Epidermal melanocyte (primary cell): ENCODE results near the gene SPTLC2.

Experiments used
- DNase-seq: peaks from one replicate; pipeline ENCODE4 v3.0.0; 2011; ENCODE audit warnings: low spot score; ENCODE audit not compliant: insufficient read length

SPTLC2 gene

DNA sequence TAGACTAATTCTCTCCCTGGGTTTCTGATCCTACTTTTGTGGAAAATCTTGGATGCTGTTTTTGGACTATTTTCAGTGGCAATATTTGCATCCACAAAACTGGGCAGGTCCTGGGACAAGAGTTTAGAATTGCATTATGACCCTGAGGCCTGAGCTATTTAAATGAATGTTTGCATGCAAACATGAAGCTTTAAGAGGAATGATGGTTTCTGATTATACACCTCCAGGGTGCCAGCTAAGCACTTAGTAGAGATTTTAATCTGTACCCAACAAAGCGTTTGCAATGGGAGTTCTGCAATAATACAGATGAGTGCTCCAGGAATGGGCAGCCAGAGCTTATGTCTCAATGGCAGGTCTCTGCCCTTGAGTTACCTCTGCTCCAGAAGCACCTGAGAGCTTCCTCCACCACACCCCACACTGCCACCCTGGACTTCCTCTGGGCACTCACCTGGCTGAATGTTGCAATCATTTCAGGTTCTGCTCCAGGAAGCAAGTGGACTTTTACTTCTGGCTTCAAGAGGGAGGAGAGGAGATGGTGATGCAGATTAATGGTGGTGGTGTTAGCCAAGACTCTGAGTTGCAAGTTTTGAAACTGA, 6.0 kb upstream of the SPTLC2 start:
- DNase-seq: no peak

DNA sequence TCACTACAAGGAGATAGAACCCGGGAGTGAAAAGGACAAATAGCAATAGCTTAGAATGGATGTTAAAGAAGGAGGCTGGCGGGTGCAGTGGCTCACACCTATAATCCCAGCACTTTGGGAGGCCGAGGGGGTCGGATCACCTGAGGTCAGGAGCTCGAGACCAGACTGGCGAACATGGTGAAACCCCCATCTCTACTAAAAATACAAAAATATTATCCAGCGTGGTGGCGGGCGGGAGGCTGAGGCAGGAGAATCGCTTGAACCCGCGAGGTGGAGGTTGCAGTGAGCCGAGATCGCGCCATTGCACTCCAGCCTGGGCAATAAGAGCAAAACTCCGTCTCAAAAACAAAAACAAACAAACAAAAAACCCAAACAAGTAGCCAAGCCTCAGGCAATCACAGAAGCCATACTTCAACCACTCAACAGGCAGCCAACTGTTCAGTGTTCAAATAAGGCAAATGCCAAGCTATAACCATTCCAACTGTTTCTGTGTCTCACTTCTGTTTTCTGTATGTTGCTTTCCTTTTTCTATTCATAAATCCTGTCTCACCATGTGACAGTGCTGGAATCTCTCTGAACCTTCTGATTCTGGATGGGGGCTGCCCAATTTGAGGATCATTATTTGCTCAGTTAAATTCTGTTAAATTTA, 3.9 kb upstream of the SPTLC2 start:
- DNase-seq: no peak

DNA sequence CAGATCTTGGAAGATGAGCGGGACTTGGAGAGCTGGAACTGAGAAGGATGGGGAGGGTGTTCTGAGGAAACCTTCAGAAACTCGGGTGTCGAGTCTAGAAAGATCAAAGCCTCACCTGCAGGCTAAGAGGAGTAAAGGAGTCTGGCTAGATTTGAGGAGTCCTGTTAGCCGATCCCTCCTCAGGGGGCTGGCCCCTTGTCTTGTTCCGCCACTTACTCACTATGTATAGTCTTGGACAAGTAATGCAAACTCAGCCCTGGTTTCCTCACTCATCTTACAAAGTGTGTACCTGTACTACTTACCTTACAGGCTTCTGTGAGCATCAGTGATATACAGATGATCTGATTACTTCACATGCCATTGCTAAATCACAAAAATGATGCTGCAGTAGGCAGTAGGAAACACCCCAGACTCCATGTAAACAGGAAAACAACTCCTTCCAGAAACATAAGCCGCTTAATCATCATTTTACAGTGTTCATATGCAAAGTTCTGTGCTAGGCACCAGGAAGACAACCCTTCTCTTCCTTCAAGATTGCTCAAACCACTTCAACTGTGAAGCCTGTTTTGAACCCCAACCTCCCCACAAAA, 2.0 kb upstream of the SPTLC2 start:
- DNase-seq: no peak

DNA sequence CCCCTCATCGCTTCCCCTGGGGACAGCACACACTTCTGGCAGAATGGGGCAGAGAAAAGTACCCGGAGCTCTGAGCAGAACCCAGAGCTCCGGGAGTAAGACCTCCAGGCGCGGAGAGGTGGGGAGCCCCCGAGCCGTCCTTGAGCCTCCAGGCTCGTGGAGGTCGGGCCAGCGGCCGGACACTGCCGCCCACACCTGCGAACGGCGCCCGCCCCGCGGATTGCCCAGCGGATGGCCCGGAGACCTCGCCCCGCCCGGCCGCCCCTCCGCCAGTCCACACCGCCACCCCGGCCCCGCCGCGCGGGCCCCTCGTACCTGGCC, 344 bp downstream of the SPTLC2 start:
- DNase-seq: no peak

DNA sequence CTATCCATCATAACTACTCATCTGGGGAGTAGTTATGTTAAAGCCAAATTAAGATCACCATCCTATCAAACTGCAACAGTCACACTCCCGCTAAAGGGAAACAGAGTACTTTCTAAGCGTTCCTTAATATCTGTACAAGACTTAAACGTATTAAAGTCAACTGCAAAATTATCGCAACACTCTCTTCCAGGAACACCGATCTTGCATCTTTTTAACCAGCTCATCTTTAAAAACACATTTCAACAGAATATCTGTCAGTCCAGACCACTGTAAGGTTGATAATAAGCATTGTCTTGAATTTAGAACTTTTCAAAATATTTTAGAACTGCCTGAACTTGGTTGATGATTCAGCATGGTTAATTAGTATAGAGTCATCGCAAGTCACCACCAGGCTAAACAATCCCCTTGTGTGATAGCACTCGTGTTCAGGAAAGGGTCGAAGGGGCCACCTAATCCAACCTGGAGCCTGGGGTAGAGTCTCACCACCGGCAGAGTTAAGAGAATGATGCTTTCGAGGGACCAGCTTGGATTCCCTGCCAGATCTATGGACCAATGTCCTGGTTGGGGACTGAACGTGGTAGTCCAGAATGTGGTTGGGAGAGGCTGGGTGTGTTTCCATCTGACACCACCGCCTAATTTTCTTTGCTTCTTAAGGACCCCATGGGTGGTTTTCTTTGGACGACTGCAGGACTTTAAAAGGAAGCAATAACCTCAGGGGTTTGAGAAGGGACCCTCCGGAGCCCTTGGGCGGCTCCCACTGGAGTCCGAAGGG, 890 bp downstream of the SPTLC2 start:
- no peak for DNase-seq

DNA sequence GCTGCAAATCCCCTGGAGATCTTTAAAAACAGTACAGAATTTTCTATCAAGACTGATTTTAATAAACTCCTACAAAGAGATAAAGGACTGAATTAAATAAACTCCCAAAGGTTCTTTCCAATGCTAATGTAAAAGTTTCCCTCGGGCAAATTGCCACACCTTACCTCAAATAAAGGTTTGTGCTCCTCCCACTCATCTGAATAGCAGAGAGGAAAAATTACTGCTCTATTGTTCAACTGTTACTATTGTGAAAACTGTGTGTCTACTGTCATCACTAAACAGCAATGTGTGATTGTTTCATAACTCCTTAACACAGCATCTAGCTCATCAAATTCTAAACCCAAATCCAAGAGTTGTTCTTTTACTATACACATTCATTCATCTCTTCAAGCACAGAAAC, 3.2 kb downstream of the SPTLC2 start:
- DNase-seq: no peak

DNA sequence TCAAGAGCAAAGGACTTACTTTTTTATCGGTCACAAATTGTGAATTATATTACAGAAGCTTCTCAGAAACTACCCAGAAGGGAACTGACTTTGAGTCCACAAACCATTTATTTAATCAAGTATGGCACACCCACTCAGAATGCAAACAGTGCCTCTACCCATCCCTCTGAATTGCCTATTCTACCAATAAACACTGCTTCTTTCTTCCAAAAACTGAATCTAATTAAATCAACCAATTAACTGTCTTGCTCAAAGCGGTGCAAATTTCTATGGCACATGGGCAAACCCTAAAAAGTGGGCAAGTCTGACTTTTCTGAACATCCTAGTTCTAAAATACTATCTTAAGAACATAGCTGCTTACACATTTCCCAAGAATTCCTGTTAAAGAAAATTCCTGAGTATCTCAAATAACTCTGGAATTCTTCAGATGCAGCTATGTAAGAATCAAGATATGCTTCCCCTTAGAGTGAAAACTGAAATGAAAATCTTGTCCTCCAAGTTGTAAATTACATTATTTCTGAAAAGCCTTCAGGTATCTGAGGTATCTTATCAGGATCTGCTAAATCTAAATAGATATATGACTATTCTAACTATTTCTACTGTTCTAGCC, 4.3 kb downstream of the SPTLC2 start:
- no peak for DNase-seq

DNA sequence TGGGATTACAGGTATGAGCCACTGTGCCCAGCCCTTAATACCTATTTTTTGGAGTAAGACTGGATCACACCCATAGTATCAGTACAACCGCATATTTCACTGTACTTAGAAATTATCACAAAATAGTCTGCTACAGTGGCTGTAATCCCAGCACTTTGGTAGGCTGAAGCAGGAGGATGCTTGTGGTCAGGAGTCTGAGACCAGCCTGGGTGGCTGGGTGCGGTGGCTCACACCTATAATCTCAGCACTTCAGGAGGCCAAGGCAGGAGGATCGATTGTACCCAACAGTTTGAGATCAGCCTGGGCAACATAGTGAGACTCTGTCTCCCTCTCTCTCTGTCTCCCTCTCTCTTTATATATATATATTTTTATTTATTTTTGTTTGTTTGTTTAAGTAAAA, 5.9 kb downstream of the SPTLC2 start:
- DNase-seq: no peak

DNA sequence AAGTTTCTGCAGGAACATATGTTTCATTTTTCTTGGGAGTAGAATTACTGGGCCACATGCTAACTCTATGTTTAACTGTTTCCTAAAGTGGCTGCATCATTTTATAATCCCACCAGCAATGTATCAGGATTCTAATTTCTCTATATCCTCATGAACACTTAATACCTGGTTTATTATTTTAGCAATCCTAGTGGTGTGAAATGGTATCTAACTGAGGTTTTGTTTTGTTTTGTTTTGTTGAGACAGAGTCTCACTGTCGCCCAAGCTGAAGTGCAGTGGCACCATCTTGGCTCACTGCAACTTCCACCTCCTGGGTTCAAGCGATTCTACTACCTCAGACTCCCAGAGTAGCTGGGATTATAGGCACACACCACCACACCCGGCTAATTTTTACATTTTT, 6.5 kb downstream of the SPTLC2 start:
- DNase-seq: no peak

DNA sequence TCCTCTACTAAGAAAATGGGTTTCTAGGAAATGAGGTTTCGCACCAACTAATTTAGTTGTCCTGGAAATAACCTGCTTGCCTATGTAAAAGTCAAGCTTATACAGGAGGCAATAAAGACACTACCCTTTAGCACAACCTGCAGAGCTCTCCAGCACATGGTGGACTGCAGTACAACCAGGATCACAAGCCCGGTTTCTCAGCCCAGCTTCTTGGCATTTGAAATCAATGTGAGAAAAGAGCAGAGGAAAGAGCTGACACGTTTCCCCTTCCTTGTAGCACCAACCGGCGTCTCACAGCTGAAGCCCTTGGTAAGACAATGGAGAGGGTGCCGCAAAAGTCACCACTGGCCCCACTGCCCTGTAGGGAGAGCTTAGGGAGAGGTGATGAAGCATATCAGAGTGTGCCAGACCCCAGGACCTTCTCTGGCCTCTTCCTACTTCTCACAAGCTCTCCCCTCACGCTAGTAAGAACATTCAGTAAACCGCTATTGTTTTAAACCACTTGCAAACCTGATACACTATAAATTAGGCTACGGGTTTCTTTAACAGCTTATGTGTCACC, 8.6 kb downstream of the SPTLC2 start:
- DNase-seq: no peak

DNA sequence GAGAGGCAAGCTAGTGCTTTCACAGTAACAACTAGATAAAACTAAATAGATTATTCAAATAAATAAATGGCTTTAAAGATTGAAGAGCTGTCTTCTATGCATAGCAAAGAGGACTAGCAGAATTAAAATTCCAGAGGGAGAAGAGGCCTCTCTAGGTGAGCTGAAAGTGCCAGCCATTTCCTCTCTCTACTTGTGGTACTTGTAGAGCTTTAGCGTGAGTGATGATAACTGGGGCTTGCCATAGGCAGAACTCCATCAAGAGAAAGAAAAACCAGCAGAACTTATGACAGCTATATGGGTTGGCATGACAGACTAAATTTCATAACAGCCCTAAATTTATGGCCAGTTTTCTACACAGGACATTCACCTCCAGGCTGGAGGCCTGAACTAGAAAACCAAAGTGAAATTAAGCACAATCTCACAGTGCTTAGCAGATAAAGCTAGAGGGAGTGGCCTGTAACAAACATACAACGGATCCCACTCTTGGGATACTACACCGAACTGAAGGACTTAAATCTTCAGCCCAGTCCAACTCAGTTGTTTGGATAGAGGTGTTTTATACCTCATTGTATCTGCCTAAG, 11.0 kb downstream of the SPTLC2 start:
- DNase-seq: no peak

DNA sequence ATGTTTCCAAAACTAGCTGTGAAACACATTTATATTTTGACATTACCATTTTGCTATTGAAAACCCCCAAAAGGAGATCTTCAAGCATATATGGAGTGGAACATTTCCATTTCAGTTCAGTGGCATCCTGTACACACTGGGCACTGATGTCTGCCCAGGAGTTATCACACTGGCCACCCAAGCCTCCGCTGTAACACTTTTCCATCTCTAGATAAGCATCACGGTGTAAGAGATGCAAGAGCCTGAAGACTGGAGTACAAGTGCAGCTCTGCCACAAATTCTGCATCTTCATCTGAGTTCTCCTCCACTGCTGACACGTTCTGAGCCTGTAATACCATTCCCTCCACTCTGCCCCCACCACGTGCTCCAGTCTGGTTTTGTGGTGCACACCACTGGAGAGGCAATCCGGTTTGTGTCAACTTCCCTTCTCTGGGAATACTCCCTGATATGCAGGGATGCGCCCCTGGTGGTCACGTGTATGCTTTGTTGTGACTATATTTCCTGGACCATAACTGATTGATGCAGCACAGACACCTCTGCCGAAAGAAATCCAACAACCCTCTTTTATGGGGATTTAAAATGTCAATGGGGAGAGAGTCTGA, 12.7 kb downstream of the SPTLC2 start:
- no peak for DNase-seq

DNA sequence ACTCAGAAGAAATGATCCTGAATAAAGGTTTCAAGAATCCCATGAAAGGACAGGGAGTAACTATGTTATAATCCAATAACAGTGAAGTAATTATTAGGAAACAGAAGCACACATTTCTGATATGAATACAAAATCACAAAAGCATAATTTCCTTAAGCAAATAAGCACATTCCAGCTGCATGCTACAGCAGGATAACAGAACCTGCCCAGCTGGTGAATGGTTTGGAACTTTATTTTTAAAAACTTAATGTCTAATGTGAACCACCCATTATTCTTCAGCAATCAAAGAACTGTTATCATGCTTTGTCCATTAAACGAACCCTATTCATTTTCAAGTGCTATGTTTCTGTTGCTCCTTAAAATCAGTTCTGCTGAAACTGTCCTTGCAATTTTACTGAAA, 13.4 kb downstream of the SPTLC2 start:
- DNase-seq: no peak

DNA sequence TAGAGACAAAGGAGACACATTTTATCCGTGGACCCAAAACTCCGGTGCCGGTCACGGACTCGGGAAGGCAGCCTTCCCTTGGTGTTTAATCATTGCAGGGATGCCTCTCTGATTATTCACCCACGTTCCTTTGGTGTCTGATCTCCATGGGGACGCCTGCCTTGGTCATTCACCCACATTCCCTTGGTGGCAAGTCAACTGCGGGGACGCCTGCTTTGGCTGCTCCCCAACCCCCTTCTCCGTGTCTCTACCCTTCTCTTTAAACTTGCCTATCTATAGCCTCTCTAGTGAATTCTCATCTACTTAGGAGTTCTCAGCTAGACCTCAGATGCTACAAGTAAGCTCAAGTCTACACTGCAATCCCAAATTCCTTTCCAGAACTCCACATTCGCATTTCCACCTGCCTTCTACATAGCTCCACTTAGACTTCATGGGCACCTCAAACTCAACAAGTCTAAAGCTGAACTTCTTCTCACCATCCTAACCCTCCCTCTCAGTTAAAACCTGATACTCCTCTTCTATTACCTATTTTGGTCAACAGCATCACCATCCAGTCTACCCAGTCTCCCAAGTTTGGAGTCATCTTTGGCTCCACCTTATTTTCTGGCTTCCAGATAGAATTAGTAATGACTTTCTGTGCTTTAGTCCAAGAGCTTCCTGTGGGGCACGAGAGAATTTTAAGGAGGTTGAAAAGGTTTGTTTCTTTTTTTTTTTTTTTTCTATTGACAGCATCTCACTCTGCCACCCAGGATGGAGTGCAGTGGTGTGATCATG, 14.4 kb downstream of the SPTLC2 start:
- no peak for DNase-seq

DNA sequence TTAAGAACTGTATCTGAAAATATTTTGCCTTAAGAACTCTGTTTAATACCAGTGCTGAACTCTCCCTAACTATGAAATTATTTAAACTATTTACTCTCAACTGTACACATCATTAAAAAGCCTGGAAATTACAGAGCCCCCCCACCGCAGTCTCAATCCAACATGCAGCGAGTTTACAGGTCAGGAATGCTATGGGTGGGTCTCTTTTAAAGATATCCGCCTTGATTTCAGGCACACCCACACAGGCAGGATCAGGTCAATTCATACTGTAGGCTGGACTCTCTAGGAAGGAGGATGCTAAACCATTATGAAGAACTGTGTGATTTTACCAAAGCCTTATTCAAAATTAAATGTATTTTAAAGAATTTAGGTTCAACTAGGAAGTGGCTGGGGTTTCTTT, 16.5 kb downstream of the SPTLC2 start:
- no peak for DNase-seq

DNA sequence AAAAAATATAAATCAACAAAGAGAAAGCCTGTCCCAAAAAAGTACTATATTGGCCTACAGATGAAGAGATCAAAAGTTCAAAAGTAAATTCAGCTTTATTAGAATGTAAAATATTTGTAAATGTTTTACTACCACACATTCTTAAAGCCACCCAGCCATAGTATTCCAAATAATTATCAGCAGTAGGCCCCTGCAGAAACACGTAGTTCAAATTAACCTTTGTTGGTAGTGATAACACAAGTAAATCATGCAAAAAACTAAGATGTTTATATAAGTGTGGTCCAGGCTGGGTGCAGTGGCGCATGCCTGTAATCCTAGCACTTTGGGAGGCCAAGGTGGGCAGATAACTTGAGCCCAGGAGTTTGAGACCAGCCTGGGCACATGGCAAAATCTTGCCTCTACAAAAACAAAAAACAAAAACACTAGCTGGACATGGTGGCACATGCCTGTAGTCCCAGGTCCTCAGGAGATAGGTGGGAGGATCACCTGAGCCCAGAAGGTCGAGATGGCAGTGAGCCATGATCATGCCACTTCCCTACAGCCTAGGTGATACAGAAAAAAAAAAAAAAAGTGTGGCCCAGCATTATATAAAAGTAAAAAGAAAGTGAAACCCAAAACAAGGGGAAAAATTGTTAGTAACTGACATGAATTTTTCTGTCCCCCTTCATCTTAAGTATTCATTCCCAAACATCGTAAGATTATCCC, 17.9 kb downstream of the SPTLC2 start:
- DNase-seq: no peak

DNA sequence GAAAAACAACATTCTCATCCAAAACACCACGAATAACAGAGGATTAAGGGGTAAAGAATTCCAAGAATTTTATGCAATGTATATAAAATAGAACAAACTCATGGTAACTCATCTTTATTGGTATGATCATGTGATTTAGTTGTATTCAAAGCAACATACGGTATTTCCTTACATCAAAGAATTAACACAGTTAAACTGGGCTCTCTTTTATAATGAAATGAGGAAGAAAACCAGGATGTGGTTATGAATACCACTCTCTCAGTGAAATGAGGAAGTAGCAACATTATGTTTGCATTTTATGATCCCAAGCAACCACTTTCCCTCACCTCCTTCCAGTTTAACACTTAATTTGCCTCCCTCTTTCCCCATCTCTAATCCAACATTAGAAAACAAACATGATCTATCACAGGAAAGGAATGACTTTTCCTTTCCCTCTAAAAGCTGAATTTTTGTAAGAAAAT, 22.9 kb downstream of the SPTLC2 start:
- no peak for DNase-seq

DNA sequence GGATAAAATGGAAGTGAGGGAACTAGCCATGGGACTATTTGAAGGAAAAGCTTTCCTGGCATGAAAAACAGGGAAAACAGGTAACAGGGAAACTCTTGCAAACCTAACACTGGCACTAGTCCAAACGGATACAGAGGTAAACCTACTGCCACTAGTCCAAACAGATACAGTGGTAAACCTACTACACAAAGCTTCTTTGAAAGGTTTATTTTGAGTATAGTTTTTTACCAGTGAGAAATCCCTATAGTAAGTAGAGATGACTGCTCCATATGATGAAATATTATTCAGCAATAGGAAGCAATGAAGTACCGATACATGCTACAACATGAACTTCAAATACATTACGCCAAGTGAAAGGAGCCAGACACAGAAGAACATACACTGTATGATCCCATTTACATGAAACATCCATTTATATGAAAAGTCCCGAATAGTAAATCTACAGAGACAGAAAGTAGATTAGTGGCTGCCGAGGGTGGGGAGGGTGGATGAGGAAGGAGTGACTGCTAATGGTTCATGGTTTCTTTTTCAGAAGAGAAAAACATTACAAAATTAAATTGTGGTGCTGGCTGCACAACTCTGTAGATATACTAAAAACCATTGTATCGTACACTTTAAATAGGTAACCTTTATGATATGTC, 25.5 kb downstream of the SPTLC2 start:
- DNase-seq: no peak

DNA sequence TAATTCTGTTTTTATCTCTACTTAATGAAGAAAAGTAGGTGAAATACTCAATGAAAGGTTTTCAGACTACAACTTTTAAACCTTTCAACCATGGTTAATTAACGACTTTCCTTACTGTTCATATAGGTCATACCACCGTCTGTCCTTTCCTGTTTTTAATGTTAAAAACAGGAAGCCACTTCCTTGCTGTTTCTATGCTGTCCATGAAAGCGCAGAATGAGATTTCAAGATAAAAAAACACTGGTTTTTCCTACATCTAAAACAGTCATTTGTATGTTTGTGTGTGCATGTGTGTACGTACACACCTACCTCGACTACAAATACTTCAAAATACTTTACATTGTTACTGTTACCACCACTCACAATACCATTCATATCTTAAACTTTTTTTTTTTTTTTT, 27.3 kb downstream of the SPTLC2 start:
- DNase-seq: no peak
